Lower leg skin (tissue), 4 donors: ENCODE data around the gene FBXL15. TPM values are rescaled to one million over a fixed set of nuclear protein-coding genes. Genes with fewer than 3 reads are reported as not detected.
A peak's percentile ranks its signal among the peaks of the same experiment; 100 is the strongest.

Experiments
- DNase-seq, 2 donors: peaks; one replicate each; pipeline ENCODE4 v3.0.0-alpha.2; 2019; ENCODE audit warnings: low spot score in 2 of 2
- H3K4me3 ChIP-seq: fragments of 200-600 bp; sonication (generic); 2 replicates; pipeline ENCODE4 v1.5.1; 2017; ENCODE audit warnings: mild to moderate bottlenecking, low read depth; ENCODE audit not compliant: poor library complexity, severe bottlenecking
- POLR2A ChIP-seq, 2 donors: fragments of 450-650 bp; IDR thresholded peaks; one replicate each; pipeline ENCODE4 v1.6.1; 2016 to 2017; ENCODE audit warnings: antibody characterized with exemption in 2 of 2, mild to moderate bottlenecking in 1 of 2, moderate library complexity in 1 of 2
- WGBS, 2 donors: methylation state at CpG; one replicate each; pipeline ENCODE4 v1.1.5; 2018; 5-methylcytosine and 5-hydroxymethylcytosine counted together
- intact Hi-C: fragments of 100-400 bp; cut with DNase I; formaldehyde crosslinking; loops from one replicate; pipeline ENCODE4 v1.15.0; 2023; ENCODE audit warnings: low total_unique reads
- total RNA-seq, 4 donors: library from RNA; depleted of rRNA; stranded (reverse); fragments of >200 nt; gene quantifications; one replicate each; pipeline ENCODE4 v1.1.0, GENCODE V29; 2016
- TF ChIP-seq, protein P1 (sequence below), 3 donors: fragments of 450-650 bp; IDR thresholded peaks; one replicate each; pipeline ENCODE4 v1.5.1; 2016; ENCODE audit warnings: antibody characterized with exemption in 3 of 3, mild to moderate bottlenecking in 3 of 3, moderate library complexity in 2 of 3

Gene FBXL15
- total RNA-seq, 4 donors from 2014 or later, result 18.2 to 25.3 (median 19.1) TPM

DNA sequence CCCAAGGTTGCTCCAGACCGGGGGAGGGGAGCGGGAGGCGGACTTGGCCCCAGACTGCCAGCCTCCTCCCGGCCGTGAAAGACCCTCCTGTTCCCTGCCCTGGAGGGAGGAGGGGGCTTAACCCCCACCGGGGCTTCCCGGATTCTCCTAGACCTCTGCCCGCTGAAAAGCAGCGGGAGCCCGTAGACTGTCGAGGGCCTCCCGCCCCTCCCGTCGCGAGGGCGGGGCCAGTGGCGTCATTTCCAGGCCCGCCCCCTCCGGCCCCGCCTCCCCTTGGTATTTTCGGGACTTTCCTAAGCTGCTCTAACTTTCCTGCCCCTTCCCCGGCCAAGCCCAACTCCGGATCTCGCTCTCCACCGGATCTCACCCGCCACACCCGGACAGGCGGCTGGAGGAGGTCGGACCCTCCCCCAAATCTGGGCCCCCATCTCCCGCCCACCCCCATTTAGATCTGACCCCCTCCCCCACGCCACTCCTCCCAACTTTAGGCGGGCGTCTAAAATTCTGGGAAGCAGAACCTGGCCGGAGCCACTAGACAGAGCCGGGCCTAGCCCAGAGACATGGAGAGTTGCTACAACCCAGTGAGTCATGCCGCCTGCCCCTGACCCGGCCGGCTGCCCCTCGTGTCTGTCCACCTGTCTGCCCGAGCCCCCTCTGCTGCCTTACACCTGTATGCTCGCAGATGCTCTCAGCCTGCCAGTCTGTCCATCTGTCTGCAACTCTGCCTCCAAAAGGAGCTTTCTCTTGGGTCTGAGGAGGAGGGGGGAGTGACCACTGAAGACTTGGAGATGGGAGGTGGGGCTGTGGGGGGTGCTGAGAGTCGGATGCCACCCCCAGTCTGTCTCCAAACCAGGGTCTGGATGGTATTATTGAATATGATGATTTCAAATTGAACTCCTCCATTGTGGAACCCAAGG is 25.0 kb upstream of the FBXL15 start, which contains the start of gene NFKB2:
Gene NFKB2 (plus strand): TSS at position 306 of the 917 bp plus-strand sequence. CDS start 255 bp downstream, at position 561.
- TF ChIP-seq POLR2A (IDR thresholded peaks at IDR 0.05), result no peak
- TF ChIP-seq, protein P1, sequence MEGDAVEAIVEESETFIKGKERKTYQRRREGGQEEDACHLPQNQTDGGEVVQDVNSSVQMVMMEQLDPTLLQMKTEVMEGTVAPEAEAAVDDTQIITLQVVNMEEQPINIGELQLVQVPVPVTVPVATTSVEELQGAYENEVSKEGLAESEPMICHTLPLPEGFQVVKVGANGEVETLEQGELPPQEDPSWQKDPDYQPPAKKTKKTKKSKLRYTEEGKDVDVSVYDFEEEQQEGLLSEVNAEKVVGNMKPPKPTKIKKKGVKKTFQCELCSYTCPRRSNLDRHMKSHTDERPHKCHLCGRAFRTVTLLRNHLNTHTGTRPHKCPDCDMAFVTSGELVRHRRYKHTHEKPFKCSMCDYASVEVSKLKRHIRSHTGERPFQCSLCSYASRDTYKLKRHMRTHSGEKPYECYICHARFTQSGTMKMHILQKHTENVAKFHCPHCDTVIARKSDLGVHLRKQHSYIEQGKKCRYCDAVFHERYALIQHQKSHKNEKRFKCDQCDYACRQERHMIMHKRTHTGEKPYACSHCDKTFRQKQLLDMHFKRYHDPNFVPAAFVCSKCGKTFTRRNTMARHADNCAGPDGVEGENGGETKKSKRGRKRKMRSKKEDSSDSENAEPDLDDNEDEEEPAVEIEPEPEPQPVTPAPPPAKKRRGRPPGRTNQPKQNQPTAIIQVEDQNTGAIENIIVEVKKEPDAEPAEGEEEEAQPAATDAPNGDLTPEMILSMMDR (IDR thresholded peaks at IDR 0.05), result no peak
- H3K4me3 ChIP-seq, result peak within 1 kb of the TSS; percentile 63
- DNase-seq, result peak; percentile 86 to 98
- WGBS, 2 donors, result 1% methylated on average over 33 to 38 of the region's 42 CpGs
- intact Hi-C loops, result loop anchor here (10.0 kb wide), 1 partner anchor 189 kb away; no protein-coding TSS in a partner anchor

DNA sequence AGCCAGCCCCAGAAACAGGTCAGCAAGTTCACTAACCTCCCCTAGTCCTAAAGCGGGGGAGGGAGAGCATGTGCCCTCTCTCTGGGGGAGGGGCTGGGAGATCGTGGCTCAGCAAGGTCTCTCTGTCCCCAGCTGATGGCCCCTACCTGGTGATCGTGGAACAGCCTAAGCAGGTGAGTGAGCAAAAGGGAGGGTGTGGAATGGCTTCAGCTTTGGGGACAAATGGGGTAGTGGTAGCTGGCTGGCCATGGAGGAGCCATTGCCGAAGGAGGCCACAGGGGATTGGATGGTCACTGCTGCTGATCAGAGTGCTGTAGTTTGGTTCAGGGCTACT is 24.4 kb upstream of the FBXL15 start:
- intact Hi-C loops, result loop anchor here (10.0 kb wide), 1 partner anchor 189 kb away; no protein-coding TSS in a partner anchor

DNA sequence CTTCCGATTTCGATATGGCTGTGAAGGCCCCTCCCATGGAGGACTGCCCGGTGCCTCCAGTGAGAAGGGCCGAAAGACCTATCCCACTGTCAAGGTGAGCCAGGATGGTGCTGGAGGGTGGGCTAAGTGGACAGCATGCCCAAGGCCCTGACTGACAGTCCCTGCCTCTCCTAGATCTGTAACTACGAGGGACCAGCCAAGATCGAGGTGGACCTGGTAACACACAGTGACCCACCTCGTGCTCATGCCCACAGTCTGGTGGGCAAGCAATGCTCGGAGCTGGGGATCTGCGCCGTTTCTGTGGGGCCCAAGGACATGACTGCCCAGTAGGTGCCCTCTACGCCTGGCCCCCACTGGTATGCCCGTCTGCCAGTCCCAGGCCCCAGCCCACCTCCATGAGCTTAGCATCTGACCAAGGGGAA is 23.9 kb upstream of the FBXL15 start:
- intact Hi-C loops, result loop anchor here (10.0 kb wide), 1 partner anchor 188 kb away; no protein-coding TSS in a partner anchor
- no peak overlapping the region for H3K4me3 ChIP-seq
- no peak for TF ChIP-seq POLR2A (IDR thresholded peaks at IDR 0.05)
- TF ChIP-seq, protein P1 (IDR thresholded peaks at IDR 0.05), result no peak
- no peak for DNase-seq
- WGBS, 2 donors, result 88 to 100% methylated on average over 4 to 12 of the region's 12 CpGs

More for the DNA sequence above, 24.4 kb upstream of the FBXL15 start:
- no peak overlapping the region for H3K4me3 ChIP-seq
- WGBS, 2 donors, result 38 to 49% methylated on average over 4 of the region's 4 CpGs
- no peak for DNase-seq
- TF ChIP-seq, protein P1 (IDR thresholded peaks at IDR 0.05), result no peak
- no peak for TF ChIP-seq POLR2A (IDR thresholded peaks at IDR 0.05)

DNA sequence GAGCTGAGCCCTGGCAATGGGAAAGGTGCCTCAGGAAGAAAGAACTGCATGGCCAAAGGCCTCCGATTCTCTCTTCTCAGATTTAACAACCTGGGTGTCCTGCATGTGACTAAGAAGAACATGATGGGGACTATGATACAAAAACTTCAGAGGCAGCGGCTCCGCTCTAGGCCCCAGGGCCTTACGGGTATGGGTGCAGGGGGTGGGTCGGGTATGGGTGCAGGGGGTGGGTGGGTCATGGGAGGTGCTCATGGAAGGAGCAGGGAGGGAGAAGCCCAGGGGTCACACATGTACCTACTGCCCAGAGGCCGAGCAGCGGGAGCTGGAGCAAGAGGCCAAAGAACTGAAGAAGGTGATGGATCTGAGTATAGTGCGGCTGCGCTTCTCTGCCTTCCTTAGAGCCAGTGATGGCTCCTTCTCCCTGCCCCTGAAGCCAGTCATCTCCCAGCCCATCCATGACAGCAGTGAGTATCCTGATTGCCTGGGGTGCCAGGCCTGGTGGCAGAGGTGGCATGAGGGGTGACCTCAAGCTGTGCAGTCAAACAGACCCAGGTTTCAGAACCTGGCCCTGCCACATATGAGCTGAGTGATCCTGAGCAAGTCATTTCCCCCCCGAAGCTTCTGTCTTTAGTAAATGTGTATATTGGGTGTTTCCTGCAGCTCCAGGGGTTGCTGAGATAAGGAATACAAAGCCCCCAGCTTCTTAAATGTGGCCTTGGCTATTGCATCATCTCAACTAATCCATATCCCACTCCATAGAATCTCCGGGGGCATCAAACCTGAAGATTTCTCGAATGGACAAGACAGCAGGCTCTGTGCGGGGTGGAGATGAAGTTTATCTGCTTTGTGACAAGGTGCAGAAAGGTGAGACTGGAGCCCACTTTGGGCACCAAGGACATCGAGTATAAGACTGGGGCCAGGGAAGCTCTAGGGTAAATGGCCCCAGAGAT is 23.1 kb upstream of the FBXL15 start:
- no peak overlapping the region for H3K4me3 ChIP-seq
- DNase-seq, result no peak
- no peak for TF ChIP-seq POLR2A (IDR thresholded peaks at IDR 0.05)
- TF ChIP-seq, protein P1 (IDR thresholded peaks at IDR 0.05), result no peak
- 90 to 95% methylated on average over 13 of the region's 14 CpGs for WGBS, 2 donors
- intact Hi-C loops, result loop anchor here (10.0 kb wide), 1 partner anchor 187 kb away; no protein-coding TSS in a partner anchor

DNA sequence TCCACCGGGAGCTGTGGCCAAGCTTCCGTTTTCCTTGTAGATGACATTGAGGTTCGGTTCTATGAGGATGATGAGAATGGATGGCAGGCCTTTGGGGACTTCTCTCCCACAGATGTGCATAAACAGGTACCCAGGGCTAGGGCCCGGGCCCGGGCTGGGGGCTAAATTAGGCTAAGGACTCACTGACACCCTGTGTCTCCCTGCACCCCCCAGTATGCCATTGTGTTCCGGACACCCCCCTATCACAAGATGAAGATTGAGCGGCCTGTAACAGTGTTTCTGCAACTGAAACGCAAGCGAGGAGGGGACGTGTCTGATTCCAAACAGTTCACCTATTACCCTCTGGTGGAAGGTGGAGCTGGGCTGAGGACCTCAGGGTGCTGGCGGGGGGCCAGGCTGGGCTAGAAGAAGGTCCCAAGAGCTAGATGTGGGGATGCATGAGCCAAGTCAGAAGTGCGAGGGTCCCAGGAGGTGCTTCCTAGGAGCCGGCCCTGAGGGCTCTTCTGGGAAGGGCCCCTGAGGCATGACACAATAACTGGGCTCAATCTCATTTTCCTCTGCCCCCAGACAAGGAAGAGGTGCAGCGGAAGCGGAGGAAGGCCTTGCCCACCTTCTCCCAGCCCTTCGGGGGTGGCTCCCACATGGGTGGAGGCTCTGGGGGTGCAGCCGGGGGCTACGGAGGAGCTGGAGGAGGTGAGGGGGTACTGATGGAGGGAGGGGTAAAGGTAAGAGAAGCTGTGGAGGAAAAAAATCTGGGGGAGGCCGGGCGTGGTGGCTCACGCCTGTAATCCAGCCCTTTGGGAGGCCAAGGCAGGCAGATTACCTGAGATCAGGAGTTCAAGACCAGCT is 22.2 kb upstream of the FBXL15 start:
- intact Hi-C loops, result loop anchor here (10.0 kb wide), 1 partner anchor 186 kb away; no protein-coding TSS in a partner anchor
- WGBS, 2 donors, result 81 to 84% methylated on average over 21 of the region's 21 CpGs
- TF ChIP-seq POLR2A (IDR thresholded peaks at IDR 0.05), result no peak
- TF ChIP-seq, protein P1 (IDR thresholded peaks at IDR 0.05), result no peak
- no peak overlapping the region for H3K4me3 ChIP-seq
- DNase-seq, result no peak
